Measurements from ENCODE around the gene CRYL1. TPM values are rescaled to one million over a fixed set of nuclear protein-coding genes. Genes with fewer than 3 reads are reported as not detected.

Gene CRYL1
- total RNA-seq, 1 experiment from 2014 or later: 26.5 TPM

- Histone ChIP-seq H3K79me2 (ENCODE audit: insufficient read depth, low read length) (no peaks in the 10 kb centered on the region), H3K9me3 (ENCODE audit: control insufficient read depth in 1 of 2, insufficient read depth in 1 of 2, low read depth in 1 of 2, low read length in 2 of 2) (no peaks in the 10 kb centered on the region), H3K4me2 (ENCODE audit: low read length) (no peak overlapping the region), H3K36me3 (ENCODE audit: control insufficient read depth in 1 of 2, insufficient read depth in 2 of 2, low read length in 2 of 2) (no peaks in the 10 kb centered on the region), H3K4me3 (replicated peaks in 1 of 2; ENCODE audit: low read depth in 1 of 2, low read length in 2 of 2) (no peak overlapping the region), H3K9ac (ENCODE audit: low read length) (no peak overlapping the region), H3K27me3 (ENCODE audit: insufficient read depth, low read length) (no peaks in the 10 kb centered on the region), H3K9me2 (ENCODE audit: insufficient read depth) (no peaks in the 10 kb centered on the region), H3K27ac (ENCODE audit: low read depth, low read length) (no peak overlapping the region), H3K4me1 (ENCODE audit: control insufficient read depth in 1 of 2, insufficient read depth in 2 of 2, low read length in 2 of 2) (peaks cover 26 to 38% of the 10 kb centered on the region in 2 experiments), H2AFZ (ENCODE audit: low read depth, low read length, poor library complexity, severe bottlenecking) (no peak overlapping the region), H4K20me1 (ENCODE audit: insufficient read depth) (no peaks in the 10 kb centered on the region)
- intact Hi-C loops (cut with micrococcal nuclease): loop anchor here (10.0 kb wide), 1 partner anchor 228 kb away; the partner anchor contains the start of gene GJB2
- CTCF ChIA-PET: no interaction called here
- DNase-seq (ENCODE audit: low read depth, low spot score) (no peak), ATAC-seq (no peak)
- POLR2A ChIA-PET: no interaction called here
- TF ChIP-seq ATF3 (IDR thresholded peaks at IDR 0.05) (no peak), EGR1 (IDR thresholded peaks at IDR 0.05; ENCODE audit: low read depth) (no peak), SIN3A (IDR thresholded peaks at IDR 0.05; ENCODE audit: low read depth) (no peak), CTCF (IDR thresholded peaks at IDR 0.05 in 2 of 3, conservative IDR thresholded peaks at IDR 0.05 in 1 of 3; ENCODE audit: borderline replicate concordance in 1 of 3, insufficient read depth in 1 of 3, low read depth in 2 of 3, low read length in 2 of 3) (no peak), SRF (IDR thresholded peaks at IDR 0.05; ENCODE audit: low read depth) (no peak), EZH2phosphoT487 (IDR thresholded peaks at IDR 0.05; ENCODE audit: borderline replicate concordance) (no peak), MAX (IDR thresholded peaks at IDR 0.05) (no peak), TCF7L2 (IDR thresholded peaks at IDR 0.05; ENCODE audit: borderline replicate concordance, extremely low read depth, insufficient read depth, insufficient read length) (no peak), EZH2 (IDR thresholded peaks at IDR 0.05) (no peak), ZBTB33 (IDR thresholded peaks at IDR 0.05; ENCODE audit: extremely low read depth, insufficient replicate concordance, low read length) (no peak), POLR2A (IDR thresholded peaks at IDR 0.05; ENCODE audit: borderline replicate concordance, extremely low read depth, insufficient read depth, insufficient read length) (no peak), POLR2AphosphoS5 (IDR thresholded peaks at IDR 0.05; ENCODE audit: low read depth, low read length) (no peak), RAD21 (IDR thresholded peaks at IDR 0.05; ENCODE audit: low read depth) (no peak), SP1 (IDR thresholded peaks at IDR 0.05; ENCODE audit: low read depth) (no peak), ZNF274 (IDR thresholded peaks at IDR 0.05; ENCODE audit: low read depth, low read length) (no peak), REST (IDR thresholded peaks at IDR 0.05; ENCODE audit: low read depth) (no peak), ZFX (IDR thresholded peaks at IDR 0.05) (no peak)
- BruUV-seq (replicated peaks): no TSS peak
- RAD21 ChIA-PET (ENCODE audit: low non-redundant PET in 1 of 2, low total read pairs in 2 of 2, uncharacterized antibody in 2 of 2, unreplicated experiment in 2 of 2): interaction anchor here in 1 of 2 experiments (0.7 kb wide), 1 partner anchor 388 kb away, joined by 6 read pairs; no protein-coding TSS in a partner anchor
These were observed 103.3 kb downstream of the CRYL1 start for GRCh38 chr13:20422362-20422761.

All from HCT116 (cell line).